Bone marrow (tissue), 2 donors: ENCODE results near the gene GPC5.

ENCODE experiments used
- DNase-seq, 2 donors: peaks; one replicate each; lab custom pipeline; 2025; lab: John Stamatoyannopoulos, UW

GPC5 gene

DNA sequence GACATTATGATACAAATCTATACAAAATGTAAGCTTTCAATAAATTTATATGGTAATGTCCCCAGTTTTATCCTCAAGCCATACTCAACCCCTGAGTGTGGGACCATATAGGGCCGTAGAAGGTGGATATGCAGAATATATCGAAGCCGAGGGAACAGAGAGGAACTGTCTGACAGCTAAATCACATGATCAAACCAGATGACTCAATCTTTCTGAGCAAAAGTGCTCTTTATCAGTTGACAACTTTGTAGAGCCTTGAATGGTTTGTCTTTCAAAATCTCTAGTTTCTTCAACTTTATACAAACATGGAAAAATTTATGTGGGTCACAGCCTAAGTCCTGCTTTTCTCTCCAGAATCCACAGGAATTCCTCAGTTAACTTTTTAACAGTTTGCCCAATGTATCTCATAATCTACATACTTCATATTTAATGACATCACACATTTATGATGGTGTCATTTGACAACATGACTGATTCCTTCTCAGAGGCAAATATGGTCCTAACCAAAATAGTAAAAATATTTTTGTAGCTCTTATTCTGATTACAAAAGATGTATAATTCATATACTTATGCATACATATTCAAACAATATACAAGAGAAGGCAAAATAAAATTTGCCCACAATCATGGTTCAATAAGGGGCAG, 1155.2 kb downstream of the GPC5 start:
- DNase-seq: no peak

DNA sequence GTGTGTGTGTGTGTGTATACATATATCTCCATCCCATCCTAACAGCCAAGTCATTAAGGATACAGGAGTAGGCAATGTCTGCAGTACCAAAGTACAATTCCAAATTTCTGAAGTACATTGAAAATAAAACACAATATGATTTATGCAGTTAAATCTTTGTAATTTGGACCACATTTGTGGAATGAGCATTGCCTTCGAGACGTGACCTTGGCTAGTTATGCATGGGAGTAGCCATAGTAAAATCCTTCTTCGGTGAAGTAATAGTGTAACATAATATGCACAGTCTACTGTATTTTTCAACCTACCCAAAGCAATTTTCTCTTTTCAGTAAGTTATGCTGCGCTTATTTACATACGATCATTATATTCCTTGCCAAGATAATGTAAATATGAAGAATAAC, 1162.5 kb downstream of the GPC5 start:
- no peak for DNase-seq

DNA sequence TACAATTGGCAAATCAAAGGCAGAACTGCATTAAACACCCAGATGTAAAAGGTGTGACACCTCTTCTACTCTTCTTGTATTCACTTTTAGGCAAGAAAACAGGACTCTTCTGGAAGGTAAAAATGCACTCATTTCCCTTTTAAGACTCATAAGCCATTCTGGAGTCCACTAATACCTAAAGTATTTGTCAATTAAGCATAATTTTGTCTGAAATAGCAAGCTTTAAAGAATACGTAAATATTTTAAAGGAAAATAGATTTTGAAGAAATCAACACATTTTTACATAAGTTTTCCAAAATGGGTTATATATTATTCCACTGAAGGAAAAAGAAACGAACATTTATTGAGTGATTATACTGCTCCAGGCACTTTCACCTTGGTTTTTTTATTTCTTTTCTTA, 1166.5 kb downstream of the GPC5 start:
- DNase-seq: no peak

DNA sequence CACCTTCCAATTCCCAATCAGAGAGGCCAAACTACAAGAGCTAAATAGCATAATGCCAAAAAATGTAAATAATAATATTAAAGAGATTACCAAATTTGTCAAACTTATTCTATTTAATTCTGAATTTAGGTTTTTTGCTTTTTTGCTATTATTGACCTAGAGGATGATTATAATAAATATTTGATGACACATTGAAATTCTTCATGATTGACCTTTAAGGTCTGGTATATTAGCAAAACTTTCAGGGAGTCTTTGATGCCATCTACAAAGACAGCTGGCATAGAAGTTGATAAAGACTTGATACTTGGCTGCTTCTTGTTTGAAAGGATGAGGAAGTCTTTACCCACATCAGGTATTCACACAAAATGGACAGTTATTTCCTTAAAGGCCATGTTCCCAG, 1168.3 kb downstream of the GPC5 start:
- DNase-seq: no peak

DNA sequence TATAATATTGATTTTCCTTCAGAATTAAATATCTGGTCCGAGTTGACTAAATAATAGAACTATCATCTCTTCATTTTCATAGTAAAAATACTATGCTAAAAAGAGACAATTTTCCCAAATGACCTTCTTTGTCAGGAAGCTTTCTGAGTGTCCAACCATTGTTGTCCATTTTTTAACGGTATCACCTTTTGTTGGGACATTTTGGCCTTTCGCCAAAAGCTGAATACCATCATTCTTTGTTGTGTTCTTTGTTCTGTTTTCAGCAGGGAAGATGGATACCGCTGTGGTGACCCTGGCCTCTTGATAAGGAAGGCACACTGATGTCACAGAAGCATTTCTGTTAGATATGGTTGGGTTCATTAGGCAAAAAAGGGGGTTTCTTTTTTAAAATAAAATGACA, 1173.8 kb downstream of the GPC5 start:
- DNase-seq: no peak

DNA sequence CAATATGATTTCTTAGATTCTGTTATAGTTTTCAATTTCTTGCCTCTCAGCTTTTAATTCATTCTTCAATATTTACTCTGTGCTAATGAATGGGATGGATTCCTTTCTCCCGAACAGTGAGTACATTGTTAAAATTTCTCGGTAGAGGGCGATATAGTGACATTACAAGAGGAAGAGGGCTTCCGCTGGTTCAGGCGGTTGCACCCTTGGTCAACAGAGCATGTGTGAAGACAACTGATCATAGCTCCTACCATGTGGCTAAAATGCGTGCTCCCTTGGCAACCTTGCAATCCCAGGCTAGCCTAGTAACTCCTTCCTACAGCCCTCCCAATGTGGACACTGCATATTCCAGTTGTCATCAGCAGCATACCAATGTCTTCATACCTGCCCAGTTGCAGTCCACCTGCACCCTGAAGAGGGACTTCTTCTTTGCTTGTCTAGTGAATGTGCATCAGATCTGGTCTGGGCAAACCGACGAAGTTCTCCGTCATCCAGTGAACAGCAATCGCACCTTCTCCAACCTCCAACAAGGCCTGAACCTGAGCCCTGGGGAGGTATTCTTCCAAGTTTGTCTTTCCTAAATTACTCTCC, 1175.1 kb downstream of the GPC5 start:
- no peak for DNase-seq

DNA sequence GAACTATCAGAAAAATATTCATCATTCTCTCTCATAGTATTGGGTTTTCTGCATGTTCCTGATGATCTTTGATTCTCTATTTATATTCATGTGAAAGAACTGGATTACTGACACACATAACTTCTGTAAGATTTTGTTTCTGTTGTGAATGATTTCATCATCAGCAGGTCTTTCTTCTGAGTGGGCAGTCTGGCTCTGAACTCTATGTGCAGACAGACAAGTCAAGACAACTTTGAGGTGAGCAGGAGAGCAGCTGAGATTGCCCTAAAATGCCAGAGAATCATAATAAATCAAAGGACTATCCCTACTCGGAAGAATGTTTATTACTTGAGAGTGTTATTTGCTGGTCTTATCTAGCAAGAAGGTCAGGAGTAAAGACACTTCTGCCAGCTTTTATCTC, 1176.1 kb downstream of the GPC5 start:
- no peak for DNase-seq

DNA sequence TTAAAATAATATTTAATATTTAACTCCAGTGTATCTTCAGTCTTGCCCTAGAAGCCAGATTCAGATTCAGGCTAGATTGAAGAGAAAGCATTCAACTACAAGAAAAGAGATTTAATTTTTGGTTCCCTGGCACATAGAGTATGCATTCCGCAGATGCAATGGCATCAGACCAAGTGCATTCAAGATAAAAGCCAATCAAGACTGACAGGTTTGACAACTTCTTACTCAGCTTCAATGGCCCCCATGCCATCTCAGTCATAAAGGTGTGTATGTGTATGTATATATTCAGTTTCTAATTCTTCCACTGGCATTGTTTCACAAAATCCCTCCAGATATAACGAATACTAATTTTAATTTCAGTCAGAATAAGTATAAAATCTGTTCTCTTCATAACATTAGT, 1177.4 kb downstream of the GPC5 start:
- DNase-seq: no peak

DNA sequence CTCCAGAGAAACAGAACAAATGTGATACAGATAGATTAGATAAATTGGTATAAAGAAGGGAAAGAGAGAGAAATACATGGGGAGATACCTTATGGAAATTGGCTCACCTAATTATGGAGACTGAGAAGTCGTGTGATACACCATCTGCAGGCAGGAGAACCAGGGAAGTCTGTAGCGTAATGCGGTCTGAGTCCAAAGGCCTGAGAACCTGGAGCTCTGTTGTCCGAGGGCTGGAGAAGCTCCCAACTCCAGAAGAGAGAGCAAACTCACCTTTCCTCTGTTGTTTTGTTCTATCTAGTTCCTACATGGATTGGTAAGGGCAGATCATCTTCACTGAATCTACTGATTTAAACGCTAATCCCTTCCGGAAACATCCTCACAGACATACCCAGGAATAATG, 1179.9 kb downstream of the GPC5 start:
- DNase-seq: no peak

DNA sequence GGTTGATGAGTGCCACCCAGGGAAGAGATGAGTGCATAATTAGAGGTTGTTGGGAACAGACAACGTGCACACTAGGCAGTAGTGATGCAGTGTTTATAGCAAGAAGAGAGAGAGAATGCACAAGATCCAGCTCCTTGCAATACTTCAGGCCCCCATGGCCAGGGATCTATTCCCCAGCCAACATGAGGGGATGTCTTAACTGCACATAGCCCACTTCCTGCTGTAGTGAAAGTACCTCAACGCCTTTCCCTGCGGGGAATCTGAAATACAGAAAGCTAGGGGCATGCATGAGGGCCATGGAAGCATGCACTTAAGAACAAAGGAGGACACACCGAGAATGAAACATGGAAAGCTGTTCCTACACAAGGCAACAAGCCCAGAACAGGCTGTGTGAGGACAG, 1191.5 kb downstream of the GPC5 start:
- DNase-seq: no peak

DNA sequence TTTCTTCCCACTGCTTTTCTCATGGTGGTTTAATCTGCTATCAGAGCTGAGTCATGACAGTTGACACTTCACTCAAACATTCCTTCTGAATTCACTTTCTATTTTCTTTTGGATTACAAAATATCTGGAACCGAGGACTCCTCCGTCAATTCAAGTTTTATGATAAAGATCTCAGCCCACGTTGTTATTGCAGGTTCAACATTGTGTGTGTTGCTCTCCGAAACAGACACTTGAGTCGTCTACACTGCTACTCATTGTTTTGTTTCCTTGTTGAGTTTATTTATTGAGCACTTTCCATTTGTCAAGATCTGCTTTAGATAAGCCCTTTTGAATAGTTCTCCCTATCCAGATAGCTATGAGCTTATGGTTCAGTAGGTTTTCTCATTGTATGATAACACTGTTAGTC, 1192.1 kb downstream of the GPC5 start:
- no peak for DNase-seq

DNA sequence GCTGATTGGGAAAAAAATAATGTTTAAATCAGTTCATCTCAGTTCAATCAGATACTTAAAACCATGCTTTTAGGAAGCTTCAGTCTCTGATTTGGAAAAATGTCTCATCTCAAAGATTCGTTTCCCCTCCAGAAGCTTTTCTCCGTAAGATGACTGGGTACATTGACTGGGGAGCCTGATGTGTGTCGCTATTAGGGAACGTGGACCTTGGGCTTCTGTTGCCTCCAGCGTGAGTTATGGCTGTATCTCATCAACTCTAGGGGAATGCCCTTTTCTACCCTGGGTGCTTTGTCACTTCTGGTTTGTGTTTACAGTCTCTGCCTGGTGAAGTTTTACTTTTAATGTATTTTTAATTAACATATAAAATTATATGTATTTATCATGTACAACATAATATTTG, 1192.7 kb downstream of the GPC5 start:
- no peak for DNase-seq

DNA sequence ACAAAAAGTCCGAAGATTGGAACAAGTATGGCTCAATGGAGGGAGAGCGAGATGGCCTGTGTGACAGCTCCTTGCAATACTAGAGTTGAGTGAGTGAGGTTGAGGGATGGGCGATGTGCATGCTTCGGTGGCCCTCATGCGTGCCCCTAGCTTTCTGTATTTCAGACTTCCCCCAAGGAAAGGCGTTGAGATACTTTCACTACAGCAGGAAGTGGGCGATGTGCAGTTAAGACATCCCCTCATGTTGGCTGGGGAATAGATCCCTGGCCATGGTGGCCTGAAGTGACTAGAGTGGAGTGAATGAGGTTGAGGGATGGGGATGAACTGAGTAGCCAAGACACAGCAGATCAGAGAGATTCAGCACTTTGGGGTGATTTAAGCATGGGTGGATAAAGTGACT, 1194.3 kb downstream of the GPC5 start:
- DNase-seq: no peak

DNA sequence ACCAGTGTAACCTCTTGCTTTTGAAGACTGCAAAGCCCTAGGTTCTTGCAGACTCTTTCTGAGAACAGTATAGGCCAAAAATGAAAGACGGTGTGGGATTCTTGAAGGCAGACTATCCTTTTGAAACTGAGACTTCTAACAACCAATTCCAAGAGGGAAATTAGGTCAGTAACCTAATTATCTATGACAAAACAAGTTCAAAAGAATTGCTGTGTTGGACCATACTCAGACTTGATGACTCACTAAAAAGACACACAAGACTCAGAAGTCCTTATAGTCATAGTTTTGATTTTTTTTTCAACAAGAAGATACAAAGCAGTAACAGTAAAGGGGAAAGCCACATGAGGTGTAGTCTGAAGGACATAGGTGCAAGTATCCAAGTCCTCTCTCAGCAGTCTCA, 1204.1 kb downstream of the GPC5 start:
- no peak for DNase-seq

DNA sequence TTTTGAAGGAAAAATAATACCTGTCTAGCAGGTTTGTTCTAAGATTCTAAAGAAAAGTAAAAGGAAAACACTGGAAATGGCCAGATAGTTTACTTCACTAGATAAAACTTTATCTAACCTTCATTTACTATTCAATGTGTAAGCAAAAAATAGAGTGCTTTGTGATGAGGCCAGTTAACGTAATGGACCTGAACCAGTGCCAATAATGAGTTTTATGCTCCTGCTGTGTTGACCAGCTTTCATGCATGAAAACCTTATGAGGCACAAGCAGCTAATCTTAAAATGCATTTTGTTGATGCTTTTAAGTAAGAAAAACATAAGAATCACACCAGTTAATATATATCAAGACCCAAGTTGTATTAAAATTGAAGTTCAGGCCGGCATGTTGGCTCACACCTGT, 1211.0 kb downstream of the GPC5 start:
- DNase-seq: no peak

DNA sequence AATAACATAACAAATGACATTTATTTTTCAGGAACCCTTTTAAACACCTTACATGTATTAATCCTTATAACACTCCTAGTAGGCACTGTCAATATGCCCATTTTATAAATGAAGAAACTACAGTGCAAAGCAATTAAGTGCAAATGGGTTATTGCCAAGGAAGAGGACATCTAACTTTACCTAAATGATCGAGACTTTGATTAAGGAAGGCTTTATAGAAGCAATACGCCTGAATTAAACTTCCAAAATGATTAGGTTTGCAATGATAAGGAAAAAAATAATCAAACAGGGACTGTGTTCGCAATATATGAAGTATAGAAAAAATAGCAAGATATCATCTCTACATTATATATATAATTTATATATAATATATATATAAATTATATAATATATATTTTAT, 1214.5 kb downstream of the GPC5 start:
- no peak for DNase-seq

DNA sequence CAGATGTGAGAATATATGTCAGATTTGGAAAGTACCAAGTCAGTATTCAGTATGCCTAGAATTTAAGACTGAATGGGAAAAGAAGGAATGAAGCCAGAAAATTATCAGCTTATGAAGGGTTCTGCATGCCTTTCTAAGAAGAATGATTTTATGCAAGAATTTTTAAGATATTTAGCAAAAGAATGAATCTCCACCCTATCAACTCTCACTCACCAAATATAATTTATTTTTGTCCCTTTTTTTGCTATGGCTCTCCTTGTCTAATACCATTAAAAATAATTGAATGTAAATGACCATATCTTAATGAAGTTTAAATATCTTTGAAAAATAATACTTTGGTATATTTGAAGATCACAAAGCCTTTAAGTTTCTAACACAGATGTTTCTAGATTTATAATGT, 1215.5 kb downstream of the GPC5 start:
- no peak for DNase-seq

DNA sequence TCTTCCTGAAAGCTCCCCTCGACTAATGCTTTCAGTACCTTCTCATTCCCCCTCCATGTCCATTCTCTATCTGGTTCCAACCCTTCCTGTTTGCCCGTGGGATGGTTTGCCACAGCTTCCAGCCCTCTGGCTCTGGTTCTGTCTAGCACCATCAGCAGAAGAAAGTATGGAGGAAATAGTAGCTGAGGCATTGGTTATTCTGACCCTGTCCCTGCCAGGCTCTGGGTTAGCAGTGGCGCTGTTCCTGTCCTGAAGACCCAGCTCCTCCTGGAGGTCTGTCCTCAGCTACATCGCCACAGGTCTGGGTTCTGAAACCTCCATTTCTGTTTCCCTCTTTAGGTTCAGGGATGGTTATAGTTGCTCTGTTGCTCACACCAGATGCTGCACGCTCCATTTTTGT, 1223.6 kb downstream of the GPC5 start:
- no peak for DNase-seq

DNA sequence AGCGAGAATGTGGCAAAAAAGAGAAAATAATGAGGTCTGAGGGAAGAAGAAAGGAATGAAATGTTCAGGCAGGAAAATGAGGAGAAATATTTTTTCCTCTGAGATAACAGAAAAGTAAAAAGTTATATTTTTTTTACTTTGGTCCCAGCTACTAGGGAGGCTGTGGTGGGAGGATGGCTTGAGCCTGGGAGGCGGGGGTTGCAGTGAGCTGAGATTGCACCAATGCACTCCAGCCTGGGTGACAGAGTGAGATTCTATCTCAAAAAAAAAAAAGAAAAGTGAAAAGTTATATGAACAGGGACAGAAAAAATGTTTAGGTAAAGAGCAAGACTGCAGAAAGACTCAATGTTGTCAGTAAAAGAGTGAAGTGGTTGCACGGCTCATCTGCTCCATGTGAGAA, 1224.5 kb downstream of the GPC5 start:
- no peak for DNase-seq

DNA sequence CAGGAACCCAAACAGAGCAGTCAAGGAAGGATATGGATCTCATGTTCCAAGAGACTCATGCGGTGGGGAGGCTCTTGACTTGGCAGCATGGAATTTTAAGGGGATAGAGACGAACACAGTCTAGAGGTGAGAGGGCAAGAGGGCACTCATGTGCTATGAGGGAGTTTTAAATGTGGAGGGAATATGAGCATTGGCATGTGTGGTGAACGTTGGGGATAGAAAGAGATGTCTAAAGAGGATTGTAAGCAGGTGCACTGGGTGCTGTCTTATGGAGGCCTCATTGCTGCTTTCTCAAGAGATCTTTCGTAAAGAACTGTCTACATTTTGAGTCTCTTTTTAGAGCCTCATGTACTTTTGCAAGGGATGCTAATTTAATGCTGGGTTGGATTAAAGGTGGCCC, 1227.9 kb downstream of the GPC5 start:
- DNase-seq: no peak

DNA sequence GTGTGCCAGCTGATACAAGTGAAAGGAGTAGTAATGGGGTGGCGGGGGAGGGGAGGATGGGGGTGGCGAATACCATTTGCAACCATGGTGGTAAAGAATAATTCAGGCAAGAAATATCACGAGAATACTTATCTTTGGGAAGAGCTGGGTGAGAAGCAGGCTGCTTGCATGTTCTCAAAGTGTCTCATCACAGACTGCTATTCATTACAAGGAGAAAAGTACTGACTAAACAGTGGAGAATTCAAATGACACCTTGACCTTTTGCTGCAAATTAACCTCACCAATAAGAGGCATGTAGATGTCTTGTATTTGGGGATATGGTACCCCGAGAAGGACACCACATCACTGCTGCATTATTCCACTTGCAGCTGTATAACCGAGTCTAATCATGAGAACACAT, 1242.5 kb downstream of the GPC5 start:
- DNase-seq: no peak

DNA sequence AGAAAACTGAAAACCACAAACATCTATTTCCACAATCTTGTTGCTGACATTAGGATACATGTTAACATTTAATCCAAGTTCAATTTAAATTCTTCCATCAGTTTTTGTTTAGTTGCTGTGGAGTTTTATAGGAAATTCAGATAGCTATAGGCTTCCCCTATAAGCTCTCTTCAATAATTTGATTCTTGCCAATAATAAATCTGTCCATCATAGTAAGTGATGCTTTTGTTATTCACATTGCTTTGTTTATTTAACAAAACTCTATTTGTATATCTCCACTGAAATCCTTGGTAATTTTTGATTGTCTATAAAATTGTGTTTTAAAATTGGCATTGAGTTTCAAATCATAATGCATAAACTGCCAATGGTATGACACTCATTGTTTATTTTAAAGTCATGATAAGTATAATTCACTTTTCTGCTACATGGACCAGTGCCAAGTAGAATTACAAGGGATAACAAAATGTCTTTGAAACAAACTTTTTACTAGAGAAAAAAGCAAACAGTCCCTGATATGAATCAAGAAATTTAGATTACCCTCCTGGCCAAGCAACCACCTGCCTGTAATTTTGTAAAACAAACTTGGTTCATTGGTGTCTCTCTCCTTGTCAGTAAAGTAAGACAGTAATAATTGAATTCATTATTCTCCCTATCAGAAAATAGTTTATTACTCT, 1250.9 kb downstream of the GPC5 start:
- DNase-seq: no peak

DNA sequence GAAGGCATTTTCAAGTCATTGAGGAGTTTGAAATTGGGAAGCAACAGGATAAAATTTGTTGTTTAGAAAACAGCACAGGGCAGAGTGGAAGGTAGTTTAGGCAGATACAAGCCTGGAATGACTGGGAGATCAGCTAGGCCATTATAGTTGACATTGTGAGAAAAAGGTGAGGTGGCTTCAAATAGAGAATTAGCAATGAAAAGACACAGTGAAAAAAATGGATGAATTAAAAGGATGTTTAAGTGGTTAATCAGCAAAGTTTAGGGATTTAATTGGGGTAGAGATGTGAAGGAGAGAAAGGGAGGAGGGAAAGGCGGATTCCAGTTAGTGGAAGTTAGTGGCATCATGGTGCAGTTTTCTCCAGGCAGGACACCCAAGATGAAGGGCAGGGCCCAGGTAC, 1257.7 kb downstream of the GPC5 start:
- no peak for DNase-seq

DNA sequence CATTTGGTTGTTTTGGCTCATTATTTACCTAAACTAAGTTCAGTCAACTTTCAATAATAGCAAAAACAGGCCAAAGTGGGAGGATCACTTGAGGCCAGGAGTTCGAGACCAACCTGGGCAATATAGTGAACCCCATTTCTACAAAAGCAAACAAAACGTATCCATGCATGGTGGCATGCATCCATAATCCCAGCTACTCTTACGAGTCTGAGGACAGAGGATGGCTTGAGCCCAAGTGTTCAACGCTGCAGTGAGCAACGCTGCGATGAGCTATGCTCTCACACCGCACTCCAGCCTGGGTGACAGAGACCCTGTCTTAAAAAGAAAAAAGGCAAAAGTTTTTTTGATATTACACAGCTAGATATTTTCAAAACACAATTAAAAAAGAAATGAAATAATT, 1258.2 kb downstream of the GPC5 start:
- DNase-seq: no peak
